Upper lobe of left lung (tissue), 4 donors: ENCODE data around the gene CLMN.

Experiments
- CTCF ChIP-seq, 6 experiments: fragments of 450-650 bp in 4 of 6; fragments of 200-600 bp in 2 of 6; sonication (generic) in 2 of 6; IDR thresholded peaks; one replicate each; pipeline ENCODE4 v1.5.1; 2016 to 2019; ENCODE audit warnings: antibody characterized with exemption in 6 of 6
- POLR2A ChIP-seq, 4 donors: fragments of 450-650 bp; IDR thresholded peaks; one replicate each; pipeline ENCODE4 v1.5.1; 2016 to 2017; ENCODE audit warnings: antibody characterized with exemption in 4 of 4, mild to moderate bottlenecking in 2 of 4

DNA sequence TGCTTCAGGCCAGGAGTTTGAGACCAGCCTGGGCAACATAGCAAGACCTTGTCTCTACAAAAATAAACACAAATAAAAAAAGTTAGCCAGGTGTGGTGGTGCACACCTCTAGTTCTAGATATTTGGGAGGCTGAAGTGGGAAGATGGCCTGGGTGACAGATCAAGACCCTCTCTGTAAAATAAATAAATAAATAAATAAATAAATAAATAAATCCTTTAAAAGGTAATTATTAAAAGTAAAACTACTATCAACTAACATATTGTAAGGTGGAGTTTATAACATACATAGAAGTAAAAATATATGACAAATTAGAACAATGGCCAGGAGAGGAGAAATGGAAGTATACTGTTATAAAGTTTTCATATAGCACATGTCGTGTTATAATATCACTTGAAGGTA is 33.3 kb upstream of the CLMN start:
- TF ChIP-seq CTCF (IDR thresholded peaks at IDR 0.05) (no peak), POLR2A (IDR thresholded peaks at IDR 0.05) (no peak)
